ENCODE measurements around the gene RHPN2. TPM values are rescaled to one million over a fixed set of nuclear protein-coding genes. Genes with fewer than 3 reads are reported as not detected.

The RHPN2 gene
- total and polyA plus RNA-seq, 7 donors: 0.16 to 1.1 (median 0.57) TPM

DNA sequence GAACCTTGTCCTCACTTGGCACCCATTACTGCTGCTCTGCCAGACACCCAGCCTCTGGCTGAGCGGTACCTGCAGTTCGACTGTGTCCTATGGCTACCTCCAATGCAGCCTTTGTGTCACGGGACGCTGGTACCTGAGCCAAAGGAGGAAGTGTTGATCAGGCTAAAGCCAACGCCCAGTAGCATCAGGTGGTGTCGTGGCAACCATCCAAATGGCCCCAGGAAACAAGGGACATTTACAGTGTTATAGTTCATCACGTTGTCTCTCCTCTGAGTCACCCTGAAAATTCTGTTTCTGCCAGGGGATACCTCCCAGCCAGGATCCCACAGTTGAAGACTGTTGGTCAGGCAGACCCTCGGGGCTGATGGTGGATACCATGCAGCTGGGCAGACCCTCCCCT, 10.1 kb downstream of the RHPN2 start:
- Histone ChIP-seq H3K36me3 (ENCODE audit: insufficient read depth in 1 of 2, low read depth in 1 of 2) (no peaks in the 10 kb centered on the region), H3K27me3 (ENCODE audit: insufficient read depth in 3 of 3, low read length in 2 of 3) (no peaks in the 10 kb centered on the region), H3K4me1 (no peaks in the 10 kb centered on the region), H3K27ac (no peak overlapping the region), H3K4me3 (no peak overlapping the region), H3K9me3 (no peaks in the 10 kb centered on the region)
- ATAC-seq: no peak
- intact Hi-C loops (cut with DNase I): no loop called here
- 70 to 81% (median 79%) methylated on average over 8 of the region's 8 CpGs for WGBS, 3 donors
- no peak for DNase-seq
- TF ChIP-seq, protein P1, sequence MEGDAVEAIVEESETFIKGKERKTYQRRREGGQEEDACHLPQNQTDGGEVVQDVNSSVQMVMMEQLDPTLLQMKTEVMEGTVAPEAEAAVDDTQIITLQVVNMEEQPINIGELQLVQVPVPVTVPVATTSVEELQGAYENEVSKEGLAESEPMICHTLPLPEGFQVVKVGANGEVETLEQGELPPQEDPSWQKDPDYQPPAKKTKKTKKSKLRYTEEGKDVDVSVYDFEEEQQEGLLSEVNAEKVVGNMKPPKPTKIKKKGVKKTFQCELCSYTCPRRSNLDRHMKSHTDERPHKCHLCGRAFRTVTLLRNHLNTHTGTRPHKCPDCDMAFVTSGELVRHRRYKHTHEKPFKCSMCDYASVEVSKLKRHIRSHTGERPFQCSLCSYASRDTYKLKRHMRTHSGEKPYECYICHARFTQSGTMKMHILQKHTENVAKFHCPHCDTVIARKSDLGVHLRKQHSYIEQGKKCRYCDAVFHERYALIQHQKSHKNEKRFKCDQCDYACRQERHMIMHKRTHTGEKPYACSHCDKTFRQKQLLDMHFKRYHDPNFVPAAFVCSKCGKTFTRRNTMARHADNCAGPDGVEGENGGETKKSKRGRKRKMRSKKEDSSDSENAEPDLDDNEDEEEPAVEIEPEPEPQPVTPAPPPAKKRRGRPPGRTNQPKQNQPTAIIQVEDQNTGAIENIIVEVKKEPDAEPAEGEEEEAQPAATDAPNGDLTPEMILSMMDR (IDR thresholded peaks at IDR 0.05): no peak

DNA sequence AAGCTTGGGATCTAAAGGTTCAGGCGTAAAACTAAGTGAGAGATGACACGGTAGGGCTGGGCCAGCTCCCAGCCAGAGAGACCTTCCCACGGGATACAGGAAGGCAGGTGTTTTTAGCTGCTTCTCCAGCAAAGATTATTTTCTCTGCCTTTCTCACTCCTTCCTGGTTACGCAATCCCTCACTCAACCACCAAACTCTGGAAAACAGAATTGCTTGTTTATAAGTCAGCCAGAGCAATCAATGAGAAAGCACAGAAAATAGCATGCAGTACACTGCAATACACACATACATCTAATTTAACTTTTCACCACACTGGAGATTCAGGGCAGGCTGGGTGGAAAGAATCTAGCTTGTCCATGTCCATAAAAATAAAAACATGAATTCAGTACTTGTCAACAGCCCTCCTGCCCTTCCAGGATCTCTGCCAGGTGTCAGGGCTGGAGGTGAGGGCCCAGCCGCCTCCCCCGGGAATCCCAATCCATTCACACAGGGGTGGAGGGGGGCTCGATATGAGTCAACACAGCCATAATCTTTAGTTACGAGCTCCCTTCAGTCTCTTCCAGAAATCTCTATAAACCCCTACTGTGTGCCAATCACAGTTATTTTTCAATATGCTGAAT, 12.2 kb downstream of the RHPN2 start:
- Histone ChIP-seq H3K9me3 (no peaks in the 10 kb centered on the region), H3K27ac (no peak overlapping the region), H3K4me1 (no peaks in the 10 kb centered on the region), H3K36me3 (ENCODE audit: insufficient read depth in 1 of 2, low read depth in 1 of 2) (no peaks in the 10 kb centered on the region), H3K4me3 (no peak overlapping the region), H3K27me3 (ENCODE audit: insufficient read depth in 3 of 3, low read length in 2 of 3) (peaks cover 0 to 4% (median 0%) of the 10 kb centered on the region in 3 donors)
- WGBS, 3 donors: 54 to 73% (median 56%) methylated on average over 8 of the region's 8 CpGs
- no peak for DNase-seq
- TF ChIP-seq, protein P1 (IDR thresholded peaks at IDR 0.05): no peak
- intact Hi-C loops (cut with DNase I): no loop called here
- ATAC-seq: no peak

DNA sequence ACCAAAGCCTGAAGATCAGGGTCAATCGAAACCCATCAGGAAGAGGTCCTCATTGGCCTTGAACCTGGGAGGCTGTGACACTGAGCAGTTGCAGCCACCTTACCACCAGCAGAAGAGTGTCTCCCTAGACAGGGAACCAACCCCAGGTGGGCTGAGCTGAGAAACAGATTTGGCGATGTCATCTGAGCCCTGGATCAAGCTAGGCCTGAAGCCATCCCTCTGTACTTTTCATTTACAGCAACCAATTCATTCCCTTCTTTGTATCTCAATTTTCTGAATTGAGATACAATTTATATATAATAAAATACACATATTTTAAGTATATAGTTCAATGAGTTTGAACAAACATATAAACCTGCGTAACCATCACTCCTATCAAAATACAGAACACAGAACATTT, 14.6 kb downstream of the RHPN2 start:
- ATAC-seq (no peak), DNase-seq (no peak)
- no peak overlapping the region for H3K4me3 ChIP-seq
- TF ChIP-seq, protein P1 (IDR thresholded peaks at IDR 0.05): no peak
- WGBS, 3 donors: 95 to 98% (median 98%) methylated on average over 3 of the region's 3 CpGs
- H3K36me3 ChIP-seq (ENCODE audit: insufficient read depth in 1 of 2, low read depth in 1 of 2): no peaks in the 10 kb centered on the region
- H3K9me3 ChIP-seq: no peaks in the 10 kb centered on the region
- peaks cover 0 to 4% (median 0%) of the 10 kb centered on the region in 3 donors for H3K27me3 ChIP-seq (ENCODE audit: insufficient read depth in 3 of 3, low read length in 2 of 3)
- H3K4me1 ChIP-seq: no peaks in the 10 kb centered on the region
- intact Hi-C loops (cut with DNase I): no loop called here
- no peak overlapping the region for H3K27ac ChIP-seq

DNA sequence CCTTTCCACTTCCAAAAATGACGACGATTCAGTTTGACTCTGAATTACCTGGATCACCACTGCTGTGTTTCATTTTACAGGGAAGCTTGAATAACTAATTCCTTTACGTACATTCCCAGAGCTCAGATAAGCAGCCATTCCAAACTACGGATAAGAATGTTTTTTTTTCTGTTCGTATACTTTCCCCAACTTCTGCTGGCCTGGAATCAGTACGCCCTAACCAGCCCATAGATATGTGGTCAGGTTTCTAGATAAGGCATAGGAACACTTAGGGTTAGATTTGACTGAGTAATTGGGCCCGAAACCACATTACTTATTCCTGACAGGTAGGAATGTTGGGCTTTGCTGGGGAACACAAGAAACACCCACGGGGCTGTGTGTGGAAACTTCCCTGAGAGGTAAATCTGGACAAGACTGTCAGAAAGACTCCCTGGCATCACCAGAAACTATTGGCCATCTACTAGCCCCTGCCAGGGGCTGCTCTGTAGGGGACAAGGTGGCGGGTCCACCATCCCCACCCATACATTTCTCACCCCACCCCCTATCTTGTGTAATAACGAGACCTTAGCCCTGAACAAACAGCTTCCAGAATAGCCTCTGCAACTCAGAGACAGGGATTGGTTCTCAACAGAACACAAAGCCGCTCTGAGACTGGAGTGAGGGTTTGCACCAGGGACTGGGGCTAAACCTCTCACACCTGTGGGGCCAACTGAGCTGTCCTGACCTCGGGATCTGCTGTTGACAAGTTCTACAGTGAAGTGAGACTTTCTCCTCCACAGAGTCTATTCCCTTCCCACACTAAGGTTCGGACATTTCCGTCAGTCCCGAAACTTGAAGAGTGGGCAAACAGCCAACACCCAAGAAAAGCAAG, 15.6 kb downstream of the RHPN2 start:
- no peak overlapping the region for H3K27ac ChIP-seq
- peaks cover 0 to 4% (median 0%) of the 10 kb centered on the region in 3 donors for H3K27me3 ChIP-seq (ENCODE audit: insufficient read depth in 3 of 3, low read length in 2 of 3)
- ATAC-seq (no peak), DNase-seq (no peak)
- H3K4me3 ChIP-seq: no peak overlapping the region
- intact Hi-C loops (cut with DNase I): no loop called here
- H3K9me3 ChIP-seq: no peaks in the 10 kb centered on the region
- 75 to 78% (median 77%) methylated on average over 15 of the region's 15 CpGs for WGBS, 3 donors
- no peaks in the 10 kb centered on the region for H3K36me3 ChIP-seq (ENCODE audit: insufficient read depth in 1 of 2, low read depth in 1 of 2)
- H3K4me1 ChIP-seq: no peaks in the 10 kb centered on the region
- TF ChIP-seq, protein P1 (IDR thresholded peaks at IDR 0.05): no peak
